HG03039 (cell line): ENCODE measurements around the gene TAF4.
"Not testable (repeated sequence)": the region's sequence is repeated elsewhere in the genome, so short reads cannot be mapped to it uniquely, and the experiment has no call there.

ENCODE experiments used
- ATAC-seq: cut with Tn5 transposase; IDR thresholded peaks from one replicate; pipeline ENCODE4 v1.9.1; 2021; ENCODE audit warnings: mild to moderate bottlenecking, moderate library complexity; ENCODE audit not compliant: unreplicated experiment

The TAF4 gene

GRCh38 chr20:62004614-62005013, 61.1 kb downstream of the TAF4 start:
- ATAC-seq, result no peak

DNA sequence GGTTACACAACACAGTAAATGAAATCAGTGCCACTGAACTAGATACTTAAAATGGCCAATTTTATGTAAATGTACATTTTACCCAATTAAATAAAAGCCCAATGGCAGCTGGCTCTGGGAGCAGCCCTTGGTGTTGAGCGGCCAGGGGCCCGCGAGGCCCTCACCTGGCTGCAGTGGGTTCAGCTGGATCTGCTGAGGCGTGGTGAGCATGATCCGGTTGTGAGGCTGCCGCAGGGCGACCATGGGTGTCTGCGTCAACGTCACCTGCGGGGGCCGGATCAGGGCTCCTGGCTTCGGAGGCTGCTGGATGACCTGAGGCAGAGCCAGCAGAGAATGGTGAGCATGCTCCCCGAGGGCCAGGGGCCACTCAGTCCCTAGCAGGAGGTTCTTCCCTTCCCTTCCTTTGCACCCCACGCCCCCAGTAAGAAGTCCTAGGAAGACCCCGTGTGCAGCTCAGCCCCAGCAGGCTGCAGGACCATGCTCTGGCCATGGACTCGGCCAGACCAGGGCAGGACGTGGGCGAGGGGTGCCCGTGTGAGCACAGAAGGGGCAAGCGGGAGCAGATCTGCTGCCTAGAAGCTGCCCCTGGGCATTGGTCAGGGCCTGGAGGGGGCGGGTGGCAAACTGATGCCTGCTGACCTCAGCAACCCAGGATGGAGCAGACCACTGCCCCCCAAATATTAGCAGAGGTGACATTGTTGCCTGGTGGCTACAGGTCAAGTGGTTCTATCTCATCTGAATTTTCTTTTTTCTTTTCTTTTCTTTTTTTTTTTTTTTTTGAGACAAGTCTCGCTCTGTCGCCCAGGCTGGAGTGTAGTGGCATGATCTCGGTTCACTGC, 61.9 kb downstream of the TAF4 start:
- ATAC-seq, result no peak

DNA sequence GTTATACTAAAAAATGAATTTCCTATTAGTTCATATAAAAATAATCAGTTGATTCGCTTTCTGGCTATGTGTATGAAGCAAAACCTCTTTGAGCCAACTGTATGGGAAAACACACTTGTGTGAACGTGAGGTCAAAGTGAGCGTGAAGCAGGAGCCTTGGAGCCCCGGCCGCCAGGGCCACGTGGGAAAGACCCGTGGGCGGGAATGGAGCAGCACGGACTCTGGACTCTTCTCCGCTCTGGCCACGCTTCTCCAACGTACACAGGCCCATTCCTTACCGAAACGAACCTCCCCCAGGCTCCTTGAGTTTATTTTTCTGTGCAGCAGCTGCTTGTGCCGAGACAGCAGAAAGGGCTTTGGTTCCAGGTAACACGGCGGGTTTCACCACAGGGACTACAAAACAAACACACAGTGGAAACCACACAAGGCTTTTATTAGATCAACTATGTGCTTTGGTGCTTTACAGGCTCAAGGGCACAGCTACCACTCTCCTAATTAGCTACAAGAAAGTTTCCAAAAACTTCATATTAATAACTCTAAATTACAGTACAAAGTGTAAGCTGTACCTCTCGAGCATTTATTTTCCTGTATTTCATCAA, 62.7 kb downstream of the TAF4 start:
- ATAC-seq, result no peak

- ATAC-seq, result no peak
Observed at GRCh38 chr20:62001178-62001715, 64.4 kb downstream of the TAF4 start.

DNA sequence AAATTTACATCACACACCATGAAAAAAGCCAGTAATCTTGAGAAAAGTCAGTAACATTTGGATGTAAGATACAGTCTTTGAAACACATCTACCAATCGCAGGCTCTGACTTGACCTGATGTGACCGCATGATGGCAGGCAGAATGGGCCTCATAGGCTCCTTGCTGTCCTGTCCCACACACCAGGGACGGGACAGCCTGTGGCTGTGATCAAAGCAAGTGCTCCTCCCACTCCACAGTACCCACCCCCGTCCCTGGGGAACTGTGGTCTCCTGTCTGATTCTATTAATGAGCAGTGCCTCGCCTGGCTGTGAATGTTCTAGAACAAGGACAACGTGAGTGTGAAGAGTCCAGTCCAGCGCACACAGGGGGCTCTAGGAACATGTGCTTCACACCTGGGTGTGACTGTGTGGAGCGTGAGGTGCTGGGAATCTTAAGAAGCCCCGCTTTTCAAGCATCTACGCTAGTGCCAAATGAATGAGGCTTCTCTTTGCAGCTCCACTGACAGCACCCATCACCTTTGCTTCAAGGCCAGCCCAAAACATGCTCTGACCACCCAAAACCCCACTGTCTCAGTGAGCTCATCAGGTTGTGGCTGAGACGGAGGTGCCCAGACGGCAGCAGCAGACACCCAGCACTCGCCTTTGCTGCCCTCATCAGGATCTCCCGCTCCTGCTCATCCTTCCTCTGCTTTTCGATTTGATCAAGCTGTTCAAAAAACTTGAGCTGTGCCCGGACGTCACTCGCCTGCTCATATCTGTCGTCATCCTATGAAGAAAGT, 67.1 kb downstream of the TAF4 start:
- ATAC-seq, result no peak

GRCh38 chr20:61997891-61998290, 67.8 kb downstream of the TAF4 start:
- no peak for ATAC-seq

DNA sequence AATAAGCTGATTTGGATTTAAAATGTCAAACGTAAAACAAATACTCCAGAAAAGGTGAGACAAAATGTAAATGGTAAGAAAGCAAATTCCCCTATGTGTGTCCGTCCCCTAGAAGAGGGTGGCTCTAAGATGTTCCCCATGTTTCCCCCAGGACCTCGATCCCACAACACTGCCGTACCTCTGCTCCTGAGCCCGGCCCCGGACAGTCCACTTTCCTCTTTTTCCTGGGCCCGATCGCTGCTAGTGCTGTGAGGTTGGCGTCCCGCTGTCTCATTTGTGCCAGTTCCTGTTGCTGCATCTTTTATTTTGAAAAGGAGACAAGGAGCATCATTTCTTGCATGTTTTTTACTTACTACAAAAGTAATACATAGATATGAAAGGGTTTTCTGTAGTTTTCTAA, 68.3 kb downstream of the TAF4 start:
- no peak for ATAC-seq

- ATAC-seq, result no peak
Observed at GRCh38 chr20:61994546-61994945, 71.1 kb downstream of the TAF4 start.

GRCh38 chr20:61993058-61993457, 72.6 kb downstream of the TAF4 start:
- no peak for ATAC-seq

DNA sequence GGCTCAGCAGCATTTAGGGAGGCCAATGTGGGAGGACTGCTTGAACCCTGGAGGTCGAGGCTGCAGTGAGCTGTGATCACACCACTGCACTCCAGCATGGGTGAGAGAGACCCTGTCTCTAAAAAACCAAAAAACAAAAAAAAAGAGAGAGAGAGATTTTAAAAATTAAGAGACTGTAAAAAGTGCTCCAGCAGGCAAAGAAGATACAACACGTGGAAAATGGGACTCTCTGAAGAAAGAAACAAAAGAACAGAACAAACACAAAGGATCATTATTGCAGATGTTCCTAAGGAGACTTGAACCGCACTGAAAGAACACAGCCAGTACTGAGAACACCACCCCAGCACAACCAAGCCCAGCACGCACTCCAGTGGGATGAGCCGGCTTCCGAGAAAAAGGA, 74.2 kb downstream of the TAF4 start:
- ATAC-seq, result no peak

DNA sequence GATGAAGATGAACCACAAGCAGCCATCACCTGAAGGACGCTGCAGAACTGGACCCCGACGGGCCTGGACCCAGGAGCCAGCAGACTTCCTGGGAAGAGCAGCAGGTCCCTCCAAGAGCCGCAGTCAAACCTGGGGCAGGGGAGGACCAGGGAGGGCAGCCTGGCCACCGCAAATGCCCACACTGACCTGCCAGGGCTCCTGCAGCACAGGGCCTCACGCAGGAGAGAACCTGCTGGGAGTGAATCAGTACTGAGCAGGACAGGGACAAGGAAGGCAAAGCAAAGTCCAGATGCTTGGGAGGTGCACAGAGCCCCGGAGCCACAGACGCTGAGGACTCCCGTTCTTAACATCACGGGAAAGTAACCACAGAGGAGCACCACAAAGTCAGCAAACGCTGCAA, 75.2 kb downstream of the TAF4 start:
- ATAC-seq, result no peak

DNA sequence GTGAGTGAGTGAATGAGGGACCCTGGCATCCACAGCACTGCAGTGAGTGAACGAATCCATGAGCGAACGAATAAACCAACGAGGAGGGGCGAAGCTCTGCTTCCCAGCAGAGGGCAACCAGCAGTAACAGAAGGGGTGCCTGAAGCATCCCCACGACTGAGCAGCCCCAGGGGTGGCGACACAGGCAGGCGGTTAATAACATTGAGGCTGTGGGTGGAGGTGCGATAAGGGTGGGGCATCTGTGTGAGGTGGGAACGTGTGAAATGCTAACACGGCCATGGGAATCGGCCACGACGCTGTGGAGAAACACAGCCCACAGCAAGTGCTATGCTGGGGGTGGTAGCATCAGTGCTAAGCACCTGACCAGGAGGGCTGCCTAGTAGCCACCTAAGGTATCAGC, 75.9 kb downstream of the TAF4 start:
- ATAC-seq, result no peak

- ATAC-seq, result no peak
Observed at GRCh38 chr20:61988665-61989064, 77.0 kb downstream of the TAF4 start.

DNA sequence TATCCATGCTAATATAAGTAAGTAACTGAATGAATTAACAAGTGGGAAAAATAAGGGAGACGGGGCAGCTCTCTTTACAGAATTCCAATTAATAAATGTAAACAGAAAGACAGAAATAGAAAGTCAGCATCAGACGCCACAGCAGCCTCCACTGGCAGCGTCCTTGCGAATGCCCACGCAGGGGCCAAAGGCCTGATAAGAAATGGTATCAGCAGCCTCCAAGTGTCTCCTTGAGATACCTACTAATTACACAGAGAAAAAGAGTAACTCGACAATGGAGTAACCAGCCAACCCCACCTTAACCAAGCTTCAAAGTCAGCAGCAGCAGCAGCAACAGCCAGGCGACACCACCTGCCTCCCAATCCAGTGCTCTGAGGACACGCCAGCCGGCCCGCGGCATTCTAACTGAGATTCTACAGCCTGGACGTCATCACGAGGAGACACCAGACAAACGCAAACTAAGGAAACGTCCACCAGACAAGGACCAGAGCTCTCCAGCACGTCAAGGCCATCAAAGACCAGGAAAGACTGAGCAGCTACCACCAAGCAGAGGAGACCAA, 78.8 kb downstream of the TAF4 start:
- no peak for ATAC-seq

- no peak for ATAC-seq
Observed at GRCh38 chr20:61985096-61985495, 80.6 kb downstream of the TAF4 start.

GRCh38 chr20:61984431-61984830, 81.2 kb downstream of the TAF4 start:
- ATAC-seq, result not testable (repeated sequence)

GRCh38 chr20:61983965-61984364, 81.7 kb downstream of the TAF4 start:
- no peak for ATAC-seq

DNA sequence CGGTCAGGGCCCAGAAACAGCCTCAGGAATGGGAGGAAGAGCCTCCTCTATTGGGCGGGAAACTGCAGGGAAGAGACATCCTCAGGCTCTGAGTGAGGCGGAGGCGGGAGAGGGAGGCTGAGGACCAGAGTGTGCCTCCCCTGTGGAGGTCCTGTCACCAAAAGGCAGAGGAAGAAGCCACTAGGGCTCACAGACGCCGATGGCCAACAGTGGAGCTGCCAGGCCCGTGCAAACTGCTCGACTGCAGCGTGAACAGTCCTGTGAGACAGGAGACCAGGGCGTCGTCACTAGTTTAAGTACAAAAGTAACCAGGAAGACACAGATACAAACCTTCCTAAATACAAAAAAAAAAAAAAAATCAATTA, 82.7 kb downstream of the TAF4 start:
- no peak for ATAC-seq

DNA sequence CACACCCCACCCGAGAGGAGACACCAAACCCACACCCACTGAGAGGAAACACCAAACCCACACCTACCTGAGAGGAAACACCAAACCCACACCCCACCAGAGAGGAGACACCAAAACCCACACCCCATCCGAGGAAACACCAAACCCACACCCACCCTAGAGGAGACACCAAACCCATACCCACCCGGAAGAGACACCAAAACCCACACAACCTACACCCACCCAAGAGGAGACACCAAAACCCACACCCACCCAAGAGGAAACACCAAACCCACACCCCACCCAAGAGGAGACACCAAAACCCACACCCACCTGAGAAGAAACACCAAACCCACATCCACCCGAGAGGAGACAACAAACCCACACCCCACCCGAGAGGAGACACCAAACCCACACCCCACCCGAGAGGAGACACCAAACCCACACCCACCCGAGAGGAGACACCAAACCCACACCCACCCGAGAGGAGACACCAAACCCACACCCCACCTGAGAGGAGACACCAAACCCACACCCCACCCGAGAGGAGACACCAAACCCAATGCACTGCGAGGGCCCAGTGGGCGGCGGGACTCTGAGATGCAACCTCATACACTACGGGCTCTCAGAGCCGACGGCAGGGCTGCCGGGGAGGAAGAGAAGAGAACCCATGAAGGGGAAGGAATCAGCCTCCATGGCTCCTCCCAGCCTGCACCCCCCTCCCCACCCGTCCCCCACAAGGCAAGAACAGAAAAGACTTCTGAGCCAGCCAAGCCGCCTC, 83.3 kb downstream of the TAF4 start:
- ATAC-seq, result no peak

DNA sequence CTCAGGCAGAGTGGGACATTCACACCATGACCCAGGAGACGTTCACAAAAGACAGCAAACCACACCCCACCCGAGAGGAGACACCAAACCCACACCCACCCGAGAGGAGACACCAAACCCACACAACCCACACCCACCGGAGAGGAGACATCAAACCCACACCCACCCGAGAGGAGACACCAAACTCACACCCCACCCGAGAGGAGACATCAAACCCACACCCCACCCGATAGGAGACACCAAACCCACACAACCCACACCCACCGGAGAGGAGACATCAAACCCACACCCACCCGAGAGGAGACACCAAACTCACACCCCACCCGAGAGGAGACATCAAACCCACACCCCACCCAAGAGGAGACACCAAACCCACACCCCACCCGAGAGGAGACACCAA, 84.0 kb downstream of the TAF4 start:
- ATAC-seq, result not testable (repeated sequence)
